Measurements from ENCODE around the gene RESP18.

GRCh38 chr2:219299372-219299760 is 33.2 kb downstream of the RESP18 start:
- TF ChIP-seq POLR2AphosphoS5 (IDR thresholded peaks at IDR 0.05; ENCODE audit: borderline replicate concordance, low read depth, low read length) (no peak), EZH2 (IDR thresholded peaks at IDR 0.05) (no peak)
